ENCODE measurements around the gene NKX1-1.
"Not testable (repeated sequence)": the region's sequence is repeated elsewhere in the genome, so short reads cannot be mapped to it uniquely, and the experiment has no call there.

Gene NKX1-1

GRCh38 chr4:1383728-1384591, 22.3 kb downstream of the NKX1-1 start:
- DNase-seq = no peak

DNA sequence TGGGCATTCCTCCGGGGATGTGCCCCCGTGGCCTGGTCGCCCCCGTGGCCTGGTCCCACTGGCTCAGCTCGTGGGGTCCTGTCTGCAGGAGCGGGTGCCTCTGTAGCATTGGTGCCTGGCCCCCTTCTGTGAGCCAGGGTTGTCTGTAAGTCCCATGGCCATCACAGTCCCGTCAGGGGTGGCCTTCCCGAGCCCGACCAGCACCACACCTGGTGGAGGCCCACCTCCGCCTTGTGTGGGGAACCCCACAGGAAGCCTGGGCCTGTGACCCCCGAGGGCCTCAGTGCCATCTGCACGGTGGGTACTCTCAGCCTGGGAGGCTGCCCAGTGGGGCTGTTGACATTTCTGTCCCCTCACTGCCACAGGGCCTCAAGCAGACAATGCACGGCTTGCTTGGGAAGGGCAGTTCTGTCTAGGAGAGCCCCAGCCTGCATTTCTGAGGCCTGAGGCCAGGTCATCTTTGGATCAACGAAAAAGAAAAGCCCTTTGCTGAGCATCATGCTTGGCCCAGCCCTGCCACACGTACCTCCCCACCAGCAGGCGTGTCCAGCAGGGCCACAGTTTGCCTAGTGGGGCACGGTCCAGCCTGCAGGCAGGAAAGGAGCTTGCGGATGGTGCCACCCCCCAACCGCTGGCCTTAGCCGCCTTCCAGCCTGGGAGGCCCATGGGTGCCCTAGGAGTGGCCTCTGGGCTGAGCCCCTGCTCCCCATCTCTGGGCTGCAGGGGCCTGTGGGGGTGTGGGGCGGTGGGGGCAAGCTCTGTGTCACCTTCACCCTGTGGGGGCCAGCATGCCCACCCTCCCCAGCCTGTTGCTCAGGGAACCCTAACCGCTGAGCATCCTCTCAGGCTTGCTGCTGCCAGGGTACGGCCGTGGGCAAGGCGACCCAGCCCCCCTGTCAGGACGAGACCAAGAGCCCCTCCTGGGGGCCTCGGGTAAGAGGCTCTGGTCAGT, 23.2 kb downstream of the NKX1-1 start:
- no peak for DNase-seq

DNA sequence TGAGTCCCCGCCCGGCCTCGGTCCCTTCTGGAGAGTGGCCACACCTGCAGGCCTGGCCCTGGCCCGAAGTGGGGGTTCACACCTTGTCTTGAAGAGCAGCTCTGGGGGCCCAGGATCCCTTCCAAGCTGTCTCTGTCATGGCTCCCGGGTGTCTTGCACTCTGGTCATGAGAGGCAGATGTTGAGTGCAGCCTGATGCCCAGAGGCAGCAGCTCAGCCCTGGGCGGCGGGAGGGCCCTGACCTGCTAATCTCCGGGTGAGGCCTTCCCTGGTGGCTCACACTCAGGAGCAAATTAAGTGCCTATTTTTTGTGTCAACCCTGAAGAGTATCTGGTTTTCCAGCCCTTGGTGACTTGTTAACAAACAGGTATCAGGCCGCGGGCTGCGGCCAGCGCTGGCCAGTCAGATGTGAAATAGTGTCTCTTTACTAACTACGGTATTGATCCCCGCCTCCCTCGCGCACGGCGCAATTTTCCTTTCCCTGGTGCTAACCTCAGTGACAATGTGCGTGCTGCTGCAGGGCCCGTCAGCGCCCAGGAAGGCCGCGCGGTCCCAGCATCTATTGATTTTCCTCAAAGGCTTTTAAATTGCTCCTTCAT, 24.2 kb downstream of the NKX1-1 start:
- no peak for DNase-seq

GRCh38 chr4:1381181-1381621, 25.0 kb downstream of the NKX1-1 start:
- DNase-seq = no peak

DNA sequence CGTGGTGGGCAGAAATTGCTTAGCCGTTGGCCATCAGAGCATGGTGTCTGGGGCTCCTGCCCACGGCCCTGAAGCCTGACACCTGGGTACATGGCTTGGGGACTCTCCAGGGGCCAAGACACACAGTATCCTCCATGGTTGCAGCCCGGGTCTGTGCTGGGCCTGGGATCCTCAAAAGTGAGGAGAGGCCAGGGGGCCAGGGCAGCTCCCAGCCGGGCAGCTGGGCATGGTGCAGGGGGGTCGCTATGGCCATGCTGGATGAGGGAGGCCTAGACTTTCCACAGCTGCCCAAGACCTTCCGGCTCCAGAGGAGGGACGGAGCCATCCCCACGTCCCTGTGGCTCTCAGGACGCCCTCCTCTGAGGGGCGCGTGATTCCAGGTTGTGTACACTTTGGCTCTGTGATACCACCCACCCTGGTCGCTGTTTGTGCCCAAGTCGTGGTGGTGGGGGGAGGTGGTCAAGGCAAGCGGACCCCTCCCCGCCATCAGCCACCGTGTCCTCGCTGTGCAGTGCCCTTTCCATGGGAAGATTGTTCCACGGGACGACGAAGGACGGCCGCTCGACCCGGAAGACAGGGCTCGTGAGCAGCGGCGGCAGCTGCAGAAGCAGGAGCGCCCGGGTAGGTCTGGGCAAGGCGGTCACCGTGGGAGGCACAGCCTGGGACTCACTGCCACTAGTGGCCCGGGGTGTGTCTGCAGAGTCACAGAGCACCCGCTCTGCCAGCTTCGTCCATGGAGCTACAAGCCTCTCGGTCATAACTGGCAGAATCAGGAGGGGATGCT, 25.7 kb downstream of the NKX1-1 start:
- no peak for DNase-seq

DNA sequence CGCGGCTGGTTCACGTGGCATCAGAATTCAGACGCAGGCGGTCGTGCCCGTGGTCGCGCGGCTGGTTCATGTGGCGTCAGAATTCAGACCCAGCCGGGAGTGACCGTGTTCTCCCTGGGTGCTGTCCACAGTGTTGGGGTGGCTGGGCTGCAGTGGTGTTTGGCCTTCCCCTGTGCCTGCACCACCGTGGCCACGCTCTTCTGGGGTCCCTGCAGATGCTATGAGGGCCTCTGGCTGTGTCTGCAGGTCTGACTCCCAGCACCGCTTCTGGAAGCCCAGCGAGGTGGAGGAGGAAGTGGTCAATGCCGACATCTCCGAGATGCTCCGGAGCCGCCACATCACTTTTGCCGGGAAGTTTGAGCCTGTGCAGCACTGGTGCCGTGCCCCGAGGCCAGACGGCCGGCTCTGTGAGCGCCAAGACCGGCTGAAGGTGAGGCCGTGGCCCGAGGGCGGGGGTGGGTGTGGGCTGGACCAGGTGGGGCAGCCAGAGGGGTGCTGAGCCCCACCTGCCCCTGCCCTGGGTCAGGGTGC, 26.4 kb downstream of the NKX1-1 start:
- no peak for DNase-seq

- no peak for DNase-seq
Observed at GRCh38 chr4:1379351-1379781, 26.9 kb downstream of the NKX1-1 start.

DNA sequence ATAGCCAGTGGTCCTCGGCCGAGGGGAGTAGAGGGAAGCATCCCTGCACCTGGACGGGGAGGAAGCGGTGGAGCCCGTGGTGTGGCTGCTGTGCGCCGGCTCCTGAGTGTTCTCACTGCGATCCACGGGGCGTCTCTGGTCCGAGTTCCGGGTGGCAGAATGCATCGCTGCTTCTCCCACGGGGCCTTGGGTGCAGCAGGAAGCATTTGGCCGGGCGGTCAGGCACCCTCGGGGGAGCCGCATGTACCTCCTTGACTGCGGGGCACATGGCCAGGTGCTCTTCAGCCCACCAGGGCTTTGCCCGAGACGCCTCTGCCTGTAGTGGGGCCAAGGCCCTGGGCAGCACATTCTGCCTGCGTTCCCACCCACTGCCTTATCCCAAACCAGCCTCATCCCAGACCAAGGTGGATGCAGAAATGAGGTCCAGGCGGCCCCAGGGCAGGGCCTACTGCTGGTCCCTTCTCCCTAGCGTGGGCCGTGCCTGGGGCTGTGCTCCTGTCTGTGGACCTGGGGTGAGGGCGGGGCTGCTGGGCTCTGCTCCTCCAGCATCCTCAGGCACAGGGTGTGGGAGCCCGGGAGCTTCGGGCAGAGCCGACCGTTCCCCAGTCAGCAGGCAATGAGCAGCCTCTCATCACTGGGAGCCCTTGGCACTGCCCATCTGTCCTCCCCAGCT, 27.5 kb downstream of the NKX1-1 start:
- no peak for DNase-seq

- no peak for DNase-seq
Observed at GRCh38 chr4:1377606-1378261, 28.5 kb downstream of the NKX1-1 start.

- no peak for DNase-seq
Observed at GRCh38 chr4:1376841-1377605, 29.2 kb downstream of the NKX1-1 start.

GRCh38 chr4:1376391-1376840, 29.8 kb downstream of the NKX1-1 start:
- no peak for DNase-seq

GRCh38 chr4:1375761-1376322, 30.4 kb downstream of the NKX1-1 start:
- no peak for DNase-seq

GRCh38 chr4:1375051-1375721, 31.1 kb downstream of the NKX1-1 start:
- no peak for DNase-seq

- DNase-seq = no peak
Observed at GRCh38 chr4:1374706-1375045, 31.6 kb downstream of the NKX1-1 start.

- no peak for DNase-seq
Observed at GRCh38 chr4:1373892-1374705, 32.1 kb downstream of the NKX1-1 start.

- not testable (repeated sequence) for DNase-seq
Observed at GRCh38 chr4:1372576-1372975, 33.7 kb downstream of the NKX1-1 start.

DNA sequence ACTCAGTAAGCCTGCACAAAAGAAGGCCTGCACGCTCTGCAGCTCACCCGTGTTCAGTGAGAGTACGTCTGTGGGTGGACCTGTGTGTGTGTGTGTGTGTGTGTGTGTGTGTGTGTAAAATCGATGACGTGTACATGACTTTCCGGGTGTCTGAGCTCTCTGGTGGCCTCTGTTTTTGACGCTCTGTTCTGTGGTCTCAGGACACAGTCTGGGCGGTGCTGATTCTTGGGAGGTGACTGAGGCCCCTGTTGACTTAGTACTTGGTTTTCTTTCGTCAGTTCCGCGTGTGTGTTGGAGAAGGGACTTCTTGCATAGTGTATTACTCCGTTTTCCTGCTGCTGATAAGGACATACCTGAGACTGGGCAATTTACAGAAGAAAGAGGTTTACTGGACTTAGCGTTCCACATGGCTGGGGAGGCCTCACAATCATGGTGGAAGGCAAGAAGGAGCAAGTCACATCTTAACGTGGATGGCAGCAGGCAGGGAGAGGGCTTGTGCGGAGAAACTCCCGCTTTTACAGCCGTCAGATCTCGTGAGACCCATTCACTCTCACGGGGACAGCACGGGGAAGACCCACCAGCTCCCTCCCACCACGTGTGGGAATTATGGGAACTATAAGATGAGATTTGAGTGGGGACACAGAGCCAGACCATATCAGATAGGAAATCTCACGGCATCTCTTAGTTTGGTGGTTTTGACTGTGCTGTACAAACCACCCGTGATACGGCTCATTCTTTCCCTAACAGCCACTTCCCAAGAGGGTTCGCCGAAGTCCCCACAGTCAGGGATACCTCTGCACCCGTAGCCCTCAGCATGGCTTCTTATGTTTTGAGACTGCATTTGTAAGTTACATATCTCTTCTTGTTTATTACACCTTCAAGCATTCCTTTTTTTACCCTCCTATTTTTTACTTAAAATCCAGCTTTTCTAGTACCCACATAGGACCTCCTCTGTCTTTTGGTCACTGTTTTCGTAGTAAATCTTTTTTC, 34.8 kb downstream of the NKX1-1 start:
- no peak for DNase-seq

Measured in activated CD4-positive, alpha-beta T cell treated with anti-CD3 and anti-CD28 coated beads, Interleukin-2, amount 50 U/mL, for 1 hour (primary cell).